Upper lobe of left lung (tissue), 4 donors: Measurements from ENCODE around the gene COBL.

Experiments
- EP300 ChIP-seq, 4 donors: sonication (generic); formaldehyde crosslinking; IDR thresholded peaks; one replicate each; pipeline ENCODE4 v1.5.1; 2017; ENCODE audit warnings: antibody characterized with exemption in 4 of 4, control low read depth in 2 of 4
- POLR2A ChIP-seq, 4 donors: fragments of 450-650 bp; IDR thresholded peaks; one replicate each; pipeline ENCODE4 v1.5.1; 2016 to 2017; ENCODE audit warnings: antibody characterized with exemption in 4 of 4, mild to moderate bottlenecking in 2 of 4
- TF ChIP-seq, protein P1 (sequence below), 6 experiments: fragments of 450-650 bp in 4 of 6; fragments of 200-600 bp in 2 of 6; sonication (generic) in 2 of 6; IDR thresholded peaks; one replicate each; pipeline ENCODE4 v1.5.1; 2016 to 2019; ENCODE audit warnings: antibody characterized with exemption in 6 of 6

GRCh38 chr7:51249991-51250390 lies 66.6 kb downstream of the COBL start:
- TF ChIP-seq EP300 (IDR thresholded peaks at IDR 0.05) (no peak), POLR2A (IDR thresholded peaks at IDR 0.05) (no peak)
- TF ChIP-seq, protein P1, sequence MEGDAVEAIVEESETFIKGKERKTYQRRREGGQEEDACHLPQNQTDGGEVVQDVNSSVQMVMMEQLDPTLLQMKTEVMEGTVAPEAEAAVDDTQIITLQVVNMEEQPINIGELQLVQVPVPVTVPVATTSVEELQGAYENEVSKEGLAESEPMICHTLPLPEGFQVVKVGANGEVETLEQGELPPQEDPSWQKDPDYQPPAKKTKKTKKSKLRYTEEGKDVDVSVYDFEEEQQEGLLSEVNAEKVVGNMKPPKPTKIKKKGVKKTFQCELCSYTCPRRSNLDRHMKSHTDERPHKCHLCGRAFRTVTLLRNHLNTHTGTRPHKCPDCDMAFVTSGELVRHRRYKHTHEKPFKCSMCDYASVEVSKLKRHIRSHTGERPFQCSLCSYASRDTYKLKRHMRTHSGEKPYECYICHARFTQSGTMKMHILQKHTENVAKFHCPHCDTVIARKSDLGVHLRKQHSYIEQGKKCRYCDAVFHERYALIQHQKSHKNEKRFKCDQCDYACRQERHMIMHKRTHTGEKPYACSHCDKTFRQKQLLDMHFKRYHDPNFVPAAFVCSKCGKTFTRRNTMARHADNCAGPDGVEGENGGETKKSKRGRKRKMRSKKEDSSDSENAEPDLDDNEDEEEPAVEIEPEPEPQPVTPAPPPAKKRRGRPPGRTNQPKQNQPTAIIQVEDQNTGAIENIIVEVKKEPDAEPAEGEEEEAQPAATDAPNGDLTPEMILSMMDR (IDR thresholded peaks at IDR 0.05) = no peak
